Measurements from ENCODE around the gene CNIH3. TPM values are rescaled to one million over a fixed set of nuclear protein-coding genes. Genes with fewer than 3 reads are reported as not detected.

The CNIH3 gene
- total and polyA plus RNA-seq, 2 donors (not counting 3 experiments of a cell fraction or from before 2014, with no cell fraction given), result 1.3 to 2.5 TPM

GRCh38 chr1:224687465-224687864 lies 71.3 kb downstream of the CNIH3 start:
- CTCF ChIA-PET, result interaction anchor here (0.9 kb wide), 1 partner anchor 9 kb away, joined by 4 read pairs; no protein-coding TSS in a partner anchor
- POLR2A ChIA-PET, result no interaction called here
- dilution Hi-C loops (cut with MboI; ENCODE audit: extremely low pct_ligation_motif_present, low sequenced_read_pairs), result no loop called here

More at GRCh38 chr1:224687465-224687864, 71.3 kb downstream of the CNIH3 start:
- Histone ChIP-seq H3K9ac (replicated peaks; ENCODE audit: extremely low read depth, insufficient read depth, low read length) (no peak overlapping the region), H3K36me3 (ENCODE audit: control insufficient read depth in 2 of 2, extremely low read depth in 1 of 2, insufficient read depth in 2 of 2, low read length in 2 of 2) (no peaks in the 10 kb centered on the region), H4K20me1 (replicated peaks; ENCODE audit: control insufficient read depth, extremely low read depth, insufficient read depth, low read length) (no peaks in the 10 kb centered on the region), H2AFZ (ENCODE audit: low read depth, low read length) (no peak overlapping the region), H3K4me1 (ENCODE audit: control insufficient read depth, extremely low read depth, insufficient read depth, low read length) (no peaks in the 10 kb centered on the region), H3K79me2 (ENCODE audit: control insufficient read depth, insufficient read depth, low read length) (no peaks in the 10 kb centered on the region), H3K4me2 (ENCODE audit: insufficient read depth, low read length) (no peak overlapping the region), H3K9me3 (replicated peaks; ENCODE audit: control insufficient read depth, insufficient read depth, low read length) (no peaks in the 10 kb centered on the region), H3K4me3 (replicated peaks in 1 of 3; ENCODE audit: insufficient read depth in 1 of 3, low read depth in 1 of 3, low read length in 3 of 3) (no peak overlapping the region), H3K9me1 (replicated peaks; ENCODE audit: control insufficient read depth, extremely low read depth, insufficient read depth, low read length) (no peaks in the 10 kb centered on the region), H3K27ac (ENCODE audit: insufficient read depth, low read depth, low read length) (no peak overlapping the region), H3K27me3 (ENCODE audit: control insufficient read depth in 2 of 2, insufficient read depth in 2 of 2, low read length in 2 of 2) (peaks cover 0 to 3% of the 10 kb centered on the region in 2 experiments)
- intact Hi-C loops (cut with micrococcal nuclease), result no loop called here
- TF ChIP-seq POLR2A (IDR thresholded peaks at IDR 0.05; ENCODE audit: low read depth, low read length) (no peak), JUN (IDR thresholded peaks at IDR 0.05; ENCODE audit: borderline replicate concordance, insufficient read depth, insufficient read length, low read depth) (no peak), POLR2AphosphoS5 (IDR thresholded peaks at IDR 0.05; ENCODE audit: insufficient read depth, low read depth, low read length) (no peak), CTCF (IDR thresholded peaks at IDR 0.05; ENCODE audit: extremely low read depth in 1 of 2, insufficient read depth in 1 of 2, low read depth in 1 of 2, low read length in 2 of 2) (no peak), GATA2 (IDR thresholded peaks at IDR 0.05; ENCODE audit: insufficient read depth, insufficient read length, low read depth, low read length) (no peak), MAX (IDR thresholded peaks at IDR 0.05; ENCODE audit: insufficient read depth, insufficient read length) (no peak), FOS (IDR thresholded peaks at IDR 0.05; ENCODE audit: borderline replicate concordance, insufficient read depth, low read length) (no peak), MYC (IDR thresholded peaks at IDR 0.05; ENCODE audit: low read depth, low read length) (no peak), EZH2 (IDR thresholded peaks at IDR 0.05; ENCODE audit: borderline replicate concordance, low read depth, low read length, severe bottlenecking) (no peak)
- BruUV-seq (replicated peaks), result no TSS peak
- DNase-seq (ENCODE audit: low read depth, low spot score) (no peak), FAIRE-seq (no peak)

Data from endothelial cell of umbilical vein (primary cell).